ENCODE results near the gene PTPRT.

DNA sequence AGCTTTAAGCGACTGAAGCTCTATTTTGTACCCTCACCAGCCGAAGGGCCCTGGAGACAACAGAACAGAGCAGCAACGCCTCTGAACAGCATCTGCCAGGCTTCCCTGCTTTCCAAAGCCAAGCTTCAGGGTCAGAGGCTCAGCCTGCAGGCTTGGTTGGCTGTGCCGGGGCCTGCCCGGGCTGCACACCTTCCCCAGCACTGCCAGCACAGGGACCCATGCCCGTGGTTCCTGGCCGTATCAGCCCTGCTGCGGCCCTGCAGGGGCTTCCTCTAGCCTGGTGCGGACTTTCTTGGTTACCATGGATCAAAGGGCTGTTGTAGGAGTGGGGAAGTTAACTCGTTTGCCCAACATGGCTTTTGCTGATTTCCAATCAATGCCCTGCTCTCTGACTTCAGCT lies 830.1 kb downstream of the PTPRT start:
- TF ChIP-seq POLR2A (IDR thresholded peaks at IDR 0.05; ENCODE audit: low read length) (no peak), CTCF (IDR thresholded peaks at IDR 0.05) (no peak), JUNB (IDR thresholded peaks at IDR 0.05) (no peak)

All from A549 (cell line).